Measurements from ENCODE around the gene ATP5IF1. TPM values are rescaled to one million over a fixed set of nuclear protein-coding genes. Genes with fewer than 3 reads are reported as not detected.

Gene ATP5IF1
- polyA plus RNA-seq, 1 donor from 2014 or later = 448 TPM

- TF ChIP-seq SMC3 (conservative IDR thresholded peaks at IDR 0.05; ENCODE audit: poor library complexity) = no peak
- no peak for TF ChIP-seq TAF1 (IDR thresholded peaks at IDR 0.05; ENCODE audit: low read depth)
- TF ChIP-seq EZH2 (IDR thresholded peaks at IDR 0.05; ENCODE audit: borderline replicate concordance, insufficient read depth, low read length, poor library complexity, severe bottlenecking) = no peak
- no peak for TF ChIP-seq MXI1 (conservative IDR thresholded peaks at IDR 0.05; ENCODE audit: poor library complexity, severe bottlenecking)
- TF ChIP-seq POLR2AphosphoS5 (IDR thresholded peaks at IDR 0.05) = no peak
- Histone ChIP-seq H3K79me2 (replicated peaks; ENCODE audit: insufficient read depth, low read length) (peaks cover 3% of the 10 kb centered on the region), H3K27ac (ENCODE audit: low read length) (no peak overlapping the region), H3K36me3 (ENCODE audit: insufficient read depth, low read length) (peaks cover 4% of the 10 kb centered on the region), H2AFZ (ENCODE audit: low read depth, low read length) (no peak overlapping the region), H3K9ac (ENCODE audit: low read length) (no peak overlapping the region), H3K9me2 (ENCODE audit: insufficient read depth, low read length) (no peaks in the 10 kb centered on the region), H3K27me3 (ENCODE audit: insufficient read depth, low read depth, low read length) (no peaks in the 10 kb centered on the region), H4K20me1 (ENCODE audit: insufficient read depth) (no peaks in the 10 kb centered on the region), H3F3A (ENCODE audit: insufficient read depth, low read length, poor library complexity, severe bottlenecking) (no peaks in the 10 kb centered on the region), H3K4me2 (ENCODE audit: low read length) (no peak overlapping the region), H3K9me3 (ENCODE audit: low read length) (no peaks in the 10 kb centered on the region), H3K4me3 (ENCODE audit: low read length) (no peak overlapping the region)
Measured at GRCh38 chr1:28272215-28272852, 36.4 kb downstream of the ATP5IF1 start.

- H3K4me3 ChIP-seq (ENCODE audit: low read length) = no peak overlapping the region
- H3K27me3 ChIP-seq (ENCODE audit: insufficient read depth, low read depth, low read length) = no peaks in the 10 kb centered on the region
- no peak overlapping the region for H3K27ac ChIP-seq (ENCODE audit: low read length)
- H3K9me3 ChIP-seq (ENCODE audit: low read length) = no peaks in the 10 kb centered on the region
- H3K9me2 ChIP-seq (ENCODE audit: insufficient read depth, low read length) = no peaks in the 10 kb centered on the region
- no peak overlapping the region for H2AFZ ChIP-seq (ENCODE audit: low read depth, low read length)
- no peaks in the 10 kb centered on the region for H3F3A ChIP-seq (ENCODE audit: insufficient read depth, low read length, poor library complexity, severe bottlenecking)
- H4K20me1 ChIP-seq (ENCODE audit: insufficient read depth) = no peaks in the 10 kb centered on the region
- TF ChIP-seq TAF1 (IDR thresholded peaks at IDR 0.05; ENCODE audit: low read depth) (no peak), EZH2 (IDR thresholded peaks at IDR 0.05; ENCODE audit: borderline replicate concordance, insufficient read depth, low read length, poor library complexity, severe bottlenecking) (no peak), POLR2AphosphoS5 (IDR thresholded peaks at IDR 0.05) (no peak), REST (IDR thresholded peaks at IDR 0.05; ENCODE audit: borderline replicate concordance) (no peak), EP300 (conservative IDR thresholded peaks at IDR 0.05; ENCODE audit: poor library complexity, severe bottlenecking) (no peak), MXI1 (conservative IDR thresholded peaks at IDR 0.05; ENCODE audit: poor library complexity, severe bottlenecking) (no peak), RAD21 (conservative IDR thresholded peaks at IDR 0.05) (no peak), CTCF (IDR thresholded peaks at IDR 0.05; ENCODE audit: poor library complexity, severe bottlenecking) (no peak), SMC3 (conservative IDR thresholded peaks at IDR 0.05; ENCODE audit: poor library complexity) (no peak)
- H3K4me2 ChIP-seq (ENCODE audit: low read length) = no peak overlapping the region
- no peak overlapping the region for H3K9ac ChIP-seq (ENCODE audit: low read length)
- H3K79me2 ChIP-seq (replicated peaks; ENCODE audit: insufficient read depth, low read length) = no peaks in the 10 kb centered on the region
- H3K36me3 ChIP-seq (ENCODE audit: insufficient read depth, low read length) = peaks cover 4% of the 10 kb centered on the region
Measured at GRCh38 chr1:28273216-28273860, 37.4 kb downstream of the ATP5IF1 start.
